ENCODE results near the gene TRIM65. TPM values are rescaled to one million over a fixed set of nuclear protein-coding genes. Genes with fewer than 3 reads are reported as not detected.

TRIM65 gene
- total and polyA plus RNA-seq, 2 of the 4 experiments (the other 2 are of a cell fraction): 7.9 to 10.6 TPM

- H3K56ac ChIP-seq (ENCODE audit: extremely low read depth, insufficient read depth, low read length): no peak overlapping the region
- intact Hi-C loops (cut with micrococcal nuclease) (loop anchor here (5.0 to 10.0 kb wide), 2 partner anchors 32 to 165 kb away; partner anchors contain the start of genes FBF1, GALR2, SRP68 and ZACN), in situ Hi-C loops (cut with MboI; ENCODE audit: low sequenced_read_pairs) (loop anchor here (5.0 to 10.0 kb wide), 2 partner anchors 97 to 375 kb away; no protein-coding TSS in a partner anchor), dilution Hi-C loops (cut with HindIII; ENCODE audit: low sequenced_read_pairs, unreplicated experiment) (no loop called here)
- no peak overlapping the region for H2AFZ ChIP-seq (replicated peaks; ENCODE audit: low read length, poor library complexity)
- no peak for TF ChIP-seq MXI1 (IDR thresholded peaks at IDR 0.05; ENCODE audit: borderline replicate concordance, low read depth, low read length)
- no peak for TF ChIP-seq POLR2A (IDR thresholded peaks at IDR 0.05; ENCODE audit: low read depth, low read length)
- TF ChIP-seq SMC3 (IDR thresholded peaks at IDR 0.05; ENCODE audit: low read depth, low read length): no peak
- ATAC-seq (ENCODE audit: low read depth): no peak
- H3K27me3 ChIP-seq (ENCODE audit: control insufficient read depth, insufficient read depth, low read length): no peaks in the 10 kb centered on the region
- H3K4ac ChIP-seq (ENCODE audit: low read depth, low read length): no peak overlapping the region
- no peak overlapping the region for H3K9ac ChIP-seq (ENCODE audit: low read depth, low read length)
- H2AK9ac ChIP-seq (replicated peaks; ENCODE audit: low read depth, low read length, poor library complexity): no peak overlapping the region
- H2AK5ac ChIP-seq (ENCODE audit: low read depth, low read length): no peak overlapping the region
- CTCF ChIA-PET: no interaction called here
- H4K91ac ChIP-seq (ENCODE audit: insufficient read depth, low read depth, low read length): no peak overlapping the region
- H3K4me2 ChIP-seq (ENCODE audit: low read depth, low read length): no peak overlapping the region
- BruUV-seq (replicated peaks): no TSS peak
- H2BK15ac ChIP-seq (ENCODE audit: low read depth, low read length): no peak overlapping the region
- H3K14ac ChIP-seq (replicated peaks; ENCODE audit: low read depth, low read length): no peak overlapping the region
- no peak overlapping the region for H3K23ac ChIP-seq (ENCODE audit: low read depth, low read length)
- no peaks in the 10 kb centered on the region for H4K20me1 ChIP-seq (ENCODE audit: insufficient read depth, low read length)
- peaks cover 2% of the 10 kb centered on the region; the same call in 1 of the 2 replicates for H3K4me1 ChIP-seq (ENCODE audit: control insufficient read depth, insufficient read depth, low read length)
- H2BK120ac ChIP-seq (ENCODE audit: low read depth, low read length): no peak overlapping the region
- WGBS, 2 experiments (ENCODE audit: extremely low coverage in 2 of 2, insufficient read length in 1 of 2): no CpG with 5 or more reads among the region's 11 CpGs
- H3K4me3 ChIP-seq (ENCODE audit: insufficient read depth, low read depth, low read length): no peak overlapping the region
- no peak overlapping the region for H3K18ac ChIP-seq (ENCODE audit: low read depth, low read length)
- no peaks in the 10 kb centered on the region for H3K9me3 ChIP-seq (ENCODE audit: control insufficient read depth, insufficient read depth, low read length)
- peaks cover 6% of the 10 kb centered on the region; the same call in 1 of the 2 replicates for H3K36me3 ChIP-seq (ENCODE audit: control insufficient read depth, insufficient read depth, low read length)
- peaks cover 0 to 6% of the 10 kb centered on the region in 2 experiments; a peak in 2 of 4 replicates for H3K79me1 ChIP-seq (ENCODE audit: low read depth in 1 of 2, low read length in 2 of 2)
- H4K8ac ChIP-seq (ENCODE audit: low read depth in 2 of 2, low read length in 2 of 2): no peak overlapping the region
- no peak overlapping the region for H4K5ac ChIP-seq (ENCODE audit: low read depth, low read length)
- H3K27ac ChIP-seq (ENCODE audit: insufficient read depth, low read length): no peak overlapping the region
- peak; percentile 13 for DNase-seq
- no peak overlapping the region for H2BK5ac ChIP-seq (ENCODE audit: low read depth, low read length, poor library complexity, severe bottlenecking)
- POLR2A ChIA-PET (ENCODE audit: unreplicated experiment): interaction anchor here (0.8 kb wide), 1 partner anchor 9 kb away, joined by 5 read pairs; no protein-coding TSS in a partner anchor
- no peak overlapping the region for H2BK20ac ChIP-seq (ENCODE audit: low read depth, low read length)
- H3K9me1 ChIP-seq (ENCODE audit: insufficient read depth, low read length): 0 out of 2 replicates have a peak, but pooled peaks cover 3% of the 10 kb centered on the region
These were observed 13.1 kb upstream of the TRIM65 start for GRCh38 chr17:75909812-75910274.

All from IMR-90 (cell line).